ENCODE results near the gene ICOS.
"Not testable (repeated sequence)": the region's sequence is repeated elsewhere in the genome, so short reads cannot be mapped to it uniquely, and the experiment has no call there.

ICOS gene

DNA sequence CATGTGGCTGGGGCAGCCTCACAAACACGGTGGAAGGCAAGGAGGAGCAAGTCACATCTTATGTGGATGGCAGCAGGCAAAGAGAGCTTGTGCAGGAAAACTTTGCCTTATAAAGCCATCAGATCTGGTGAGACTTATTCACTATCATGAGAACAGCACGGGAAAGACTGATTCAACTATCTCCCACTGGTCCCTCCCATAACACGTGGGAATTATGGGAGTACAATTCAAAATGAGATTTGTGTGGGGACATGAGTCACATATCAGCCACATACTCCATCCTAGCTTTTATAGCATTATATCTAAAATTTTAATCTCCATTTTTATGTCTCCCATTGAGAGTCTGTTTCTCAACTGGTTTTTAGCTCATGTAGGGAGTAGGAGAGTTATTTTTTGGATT, 45.7 kb downstream of the ICOS start:
- no peak for DNase-seq

- no peak for DNase-seq
These were observed 46.6 kb downstream of the ICOS start for GRCh38 chr2:203983064-203983715.

- DNase-seq = not testable (repeated sequence)
These were observed 49.4 kb downstream of the ICOS start for GRCh38 chr2:203985978-203986377.

- DNase-seq = no peak
These were observed 51.4 kb downstream of the ICOS start for GRCh38 chr2:203987959-203988358.

GRCh38 chr2:203988500-203989260, 52.1 kb downstream of the ICOS start:
- no peak for DNase-seq

- DNase-seq = no peak
These were observed 53.0 kb downstream of the ICOS start for GRCh38 chr2:203989521-203989920.

DNA sequence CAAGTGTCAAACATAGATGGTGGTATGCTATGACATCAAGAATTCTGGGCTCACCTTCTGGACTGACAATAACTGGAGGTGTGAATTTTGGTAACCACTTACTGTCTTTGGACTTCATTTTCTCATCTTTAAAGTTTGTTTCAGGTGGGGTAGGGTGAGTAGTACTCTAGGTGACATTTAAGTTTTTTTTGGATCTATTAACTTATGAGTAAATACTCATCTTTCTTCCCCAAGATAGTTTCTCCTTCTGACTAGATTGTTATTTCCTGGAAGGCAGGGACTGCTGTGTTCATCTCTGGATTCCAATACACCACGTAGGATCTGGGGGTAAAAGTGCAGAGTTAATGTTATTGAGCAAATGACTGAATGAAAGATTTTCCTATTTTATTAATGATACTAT, 55.9 kb downstream of the ICOS start:
- DNase-seq = no peak

GRCh38 chr2:203993011-203993410, 56.4 kb downstream of the ICOS start:
- DNase-seq = no peak

- DNase-seq = no peak
These were observed 57.0 kb downstream of the ICOS start for GRCh38 chr2:203993560-203993959.

GRCh38 chr2:203994735-203995134, 58.2 kb downstream of the ICOS start:
- no peak for DNase-seq

- DNase-seq = no peak
These were observed 60.1 kb downstream of the ICOS start for GRCh38 chr2:203996692-203997091.

DNA sequence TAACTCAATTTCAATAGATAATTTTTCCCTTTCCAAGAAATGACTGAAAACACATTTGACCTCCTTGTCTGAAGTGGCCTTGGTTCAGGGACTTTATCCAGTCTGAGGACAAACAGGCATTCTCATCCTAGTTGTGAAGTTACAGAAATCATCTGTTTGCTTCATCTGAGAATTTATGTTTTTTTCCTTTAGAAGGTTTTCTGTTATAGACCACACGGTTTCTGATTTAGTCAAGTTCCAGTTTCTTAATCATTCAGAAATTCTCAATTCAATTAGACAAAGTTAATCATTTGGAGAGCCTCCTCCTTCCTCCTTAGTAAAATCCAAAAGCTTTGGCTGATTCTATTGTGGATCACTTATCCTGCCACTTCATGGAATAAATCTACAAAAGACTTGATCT, 60.9 kb downstream of the ICOS start:
- no peak for DNase-seq

DNA sequence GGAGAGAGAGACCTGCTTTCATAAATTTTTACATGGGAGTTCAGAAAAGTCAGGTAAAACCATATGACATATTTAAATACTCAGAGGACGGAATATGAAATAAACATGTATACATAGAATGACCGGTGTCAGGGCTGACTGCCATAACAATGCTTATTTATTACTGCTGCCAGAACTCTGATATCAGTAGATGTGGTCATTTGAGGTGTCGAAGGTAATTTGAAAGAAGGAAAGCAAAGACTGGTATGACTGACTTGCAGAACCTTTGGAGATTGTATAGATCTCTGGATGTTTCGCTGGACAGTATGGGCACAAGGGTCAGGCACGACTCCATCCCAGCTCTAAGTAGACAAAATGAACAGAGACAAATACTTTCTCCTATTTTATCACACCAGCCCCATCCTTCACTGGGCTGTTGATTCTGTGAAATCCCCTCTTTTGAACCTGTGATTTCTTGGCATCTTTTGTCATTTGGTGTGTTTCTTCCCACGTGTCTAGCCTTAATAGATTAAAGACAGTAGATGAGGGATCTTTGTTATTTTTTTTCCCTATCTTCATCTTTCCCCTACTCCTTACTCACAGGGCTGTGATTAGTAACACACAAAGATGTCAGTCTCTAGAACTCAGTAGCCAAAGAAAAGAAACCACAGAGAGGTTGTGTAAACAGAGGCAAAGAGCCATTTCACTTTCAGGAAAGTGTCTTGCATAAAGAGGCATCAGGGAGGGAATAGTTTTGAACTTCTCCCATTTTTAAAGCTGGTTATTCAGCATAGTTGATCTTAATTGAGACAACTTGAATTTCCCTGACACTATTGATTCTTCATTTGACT, 61.6 kb downstream of the ICOS start:
- DNase-seq = no peak

DNA sequence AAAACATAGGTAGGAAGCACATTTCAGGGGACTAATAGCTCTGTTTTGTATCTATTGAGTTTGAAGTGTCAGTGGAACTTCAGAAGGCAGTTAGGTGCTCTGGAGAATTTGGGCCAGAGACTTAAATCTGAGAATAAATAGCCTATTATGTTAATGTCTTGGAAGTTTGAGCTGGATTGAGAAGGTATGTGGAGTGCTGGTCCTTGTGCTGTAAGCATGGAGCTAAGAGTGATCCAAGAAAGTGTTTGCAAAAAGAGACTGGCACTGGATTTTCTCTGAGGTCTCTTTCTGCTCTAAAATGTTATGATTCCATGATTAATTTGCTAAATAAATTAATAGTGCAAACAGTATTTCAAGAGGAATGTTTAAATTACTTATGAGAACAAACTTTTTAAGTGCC, 63.3 kb downstream of the ICOS start:
- no peak for DNase-seq

DNA sequence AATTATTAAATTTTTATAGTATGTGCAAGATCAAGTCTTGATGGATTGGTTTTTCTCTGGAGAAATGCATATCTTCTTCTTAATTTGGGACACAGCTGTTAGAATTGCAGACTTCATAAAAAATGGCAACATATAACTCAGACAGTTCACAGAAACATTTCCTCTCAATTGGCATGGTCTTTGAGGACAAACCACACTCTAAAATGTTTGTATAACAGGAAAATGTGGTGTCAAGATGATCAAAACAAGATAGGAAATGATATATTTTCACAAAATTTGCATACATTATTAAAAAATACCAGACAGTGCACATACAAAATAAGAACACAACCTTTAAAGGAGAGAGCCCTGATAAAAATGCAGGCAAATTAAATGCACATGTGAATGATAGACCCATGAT, 63.9 kb downstream of the ICOS start:
- DNase-seq = no peak

GRCh38 chr2:204003276-204003990, 66.9 kb downstream of the ICOS start:
- no peak for DNase-seq

DNA sequence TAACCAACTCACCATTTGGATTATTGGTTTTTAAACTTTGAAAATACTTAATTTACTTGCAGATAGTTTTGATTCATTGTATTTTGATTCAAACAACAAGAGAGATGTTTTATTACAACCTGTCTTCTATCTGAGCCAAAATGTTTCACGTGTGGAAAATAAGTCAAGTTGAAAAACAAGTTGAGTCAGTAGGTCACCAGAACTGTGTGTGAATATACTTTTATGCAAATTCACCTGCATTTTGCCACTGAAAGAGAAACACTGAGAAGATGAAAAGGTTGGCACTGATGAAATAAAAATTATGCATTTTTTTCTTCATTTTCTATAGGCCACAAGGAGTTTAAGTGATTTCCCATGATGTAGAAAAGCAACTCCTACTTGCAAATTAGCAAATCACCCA, 68.3 kb downstream of the ICOS start:
- DNase-seq = no peak

- DNase-seq = no peak
These were observed 69.6 kb downstream of the ICOS start for GRCh38 chr2:204005940-204006721.

- no peak for DNase-seq
These were observed 71.8 kb downstream of the ICOS start for GRCh38 chr2:204008352-204008751.

DNA sequence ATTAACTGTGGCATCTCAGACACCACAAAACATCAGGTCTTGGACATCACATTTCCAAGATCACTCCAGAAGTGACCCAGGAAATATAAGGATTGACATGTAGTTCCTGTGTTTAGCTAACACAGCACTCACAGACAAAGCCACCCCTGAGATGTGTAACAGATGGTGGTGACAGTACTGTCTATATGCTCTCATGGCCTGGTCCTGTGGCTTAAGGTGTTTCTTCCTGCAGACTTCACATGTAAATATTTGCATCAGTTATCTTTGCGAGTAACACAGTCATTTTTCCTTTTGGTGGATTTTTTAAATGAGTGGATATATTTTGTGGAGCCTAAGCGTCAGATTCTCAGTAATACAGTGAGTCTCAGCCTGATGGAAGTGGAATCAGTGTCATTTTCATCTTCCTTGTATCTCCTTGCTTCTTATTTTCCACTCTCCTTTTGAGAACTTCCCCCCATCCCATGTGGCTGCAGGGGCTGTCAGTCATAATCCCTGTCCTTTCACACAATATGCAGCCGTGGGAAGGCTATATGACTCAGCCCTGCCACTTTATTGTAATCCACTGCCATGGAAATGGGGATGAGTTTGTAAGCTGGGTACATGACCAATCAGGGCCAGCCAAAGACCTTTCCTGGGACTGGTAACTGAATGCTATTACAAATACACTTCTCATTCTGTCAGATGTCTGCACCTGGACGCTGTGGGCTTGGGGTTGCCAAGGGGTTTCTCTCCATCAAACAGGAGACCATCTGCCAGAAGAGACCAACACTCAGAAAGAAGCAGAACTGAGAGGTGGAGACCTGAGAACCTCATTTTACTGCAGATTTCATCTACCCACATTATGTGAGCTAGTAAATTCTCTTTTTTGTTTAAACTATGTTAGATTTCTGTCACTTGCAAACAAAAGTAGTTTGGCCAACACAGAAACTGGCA, 74.3 kb downstream of the ICOS start:
- no peak for DNase-seq
